Activated CD4-positive, alpha-beta T cell treated with anti-CD3 and anti-CD28 coated beads, Interleukin-2, amount 50 U/mL, for 16 hours (primary cell): Measurements from ENCODE around the gene RALY.
A peak's percentile ranks its signal among the peaks of the same experiment; 100 is the strongest.

Experiments used
- DNase-seq: peaks from one replicate; pipeline ENCODE4 v3.0.0-alpha.2; 2020

RALY gene

DNA sequence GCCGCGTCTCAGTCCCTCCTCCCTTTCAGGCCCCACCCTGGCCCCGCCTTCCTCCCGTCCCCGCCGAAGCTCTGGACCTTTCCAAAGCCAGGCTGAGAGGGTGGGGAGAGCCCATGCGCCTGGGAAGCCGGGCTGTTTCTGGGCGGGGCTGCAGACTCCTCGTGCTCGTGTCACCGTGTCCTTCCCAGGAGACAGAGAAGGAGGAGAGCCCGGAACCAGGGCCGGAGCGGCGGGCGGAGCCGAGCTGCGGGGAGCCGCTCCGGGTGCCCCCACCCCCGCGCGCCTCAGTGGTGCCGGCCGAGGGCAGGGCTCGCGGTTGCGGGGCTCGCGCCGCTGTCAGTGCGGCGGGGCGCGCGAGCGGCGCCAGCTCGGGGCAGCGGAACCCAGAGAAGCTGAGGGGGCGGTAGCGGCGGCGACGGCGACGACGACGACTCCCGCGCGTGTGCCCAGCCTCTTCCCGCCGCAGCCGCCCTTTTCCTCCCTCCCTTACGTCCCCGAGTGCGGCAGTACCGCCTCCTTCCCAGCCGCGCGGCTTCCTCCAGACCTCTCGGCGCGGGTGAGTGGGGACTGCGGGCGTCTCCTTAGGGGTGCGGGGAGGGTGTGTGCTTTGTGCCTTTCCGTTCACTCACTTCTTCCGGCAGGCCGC lies at the start of gene RALY:
RALY (plus strand) TSS at position 336 of the 646 bp plus-strand sequence. CDS start 78,164 bp downstream, outside the sequence.
- peak; percentile 97 for DNase-seq

DNA sequence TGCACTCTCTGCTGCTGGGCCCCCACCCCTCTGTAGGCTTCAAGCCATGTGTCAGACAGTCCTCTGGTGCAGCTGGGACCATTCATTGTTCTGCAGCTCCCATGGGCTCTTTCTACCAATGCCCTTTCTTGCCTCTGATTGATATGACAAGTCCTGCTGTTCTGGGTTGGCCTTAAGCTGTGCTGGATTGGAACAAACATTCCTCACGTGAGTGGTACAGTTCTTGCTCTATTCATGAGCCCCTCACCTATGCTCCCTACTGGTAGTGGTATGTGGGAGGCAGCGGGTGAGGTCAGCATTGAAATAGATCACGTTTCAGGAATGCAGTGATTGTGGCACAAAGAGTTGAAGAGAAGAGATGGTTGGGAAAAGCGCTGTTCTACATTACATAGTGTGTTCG lies 48.8 kb upstream of the RALY start:
- no peak for DNase-seq

- no peak for DNase-seq
These were observed 48.2 kb upstream of the RALY start for GRCh38 chr20:33945391-33946081.

GRCh38 chr20:33947709-33948295 lies 45.9 kb upstream of the RALY start:
- peak; percentile 51 for DNase-seq

DNA sequence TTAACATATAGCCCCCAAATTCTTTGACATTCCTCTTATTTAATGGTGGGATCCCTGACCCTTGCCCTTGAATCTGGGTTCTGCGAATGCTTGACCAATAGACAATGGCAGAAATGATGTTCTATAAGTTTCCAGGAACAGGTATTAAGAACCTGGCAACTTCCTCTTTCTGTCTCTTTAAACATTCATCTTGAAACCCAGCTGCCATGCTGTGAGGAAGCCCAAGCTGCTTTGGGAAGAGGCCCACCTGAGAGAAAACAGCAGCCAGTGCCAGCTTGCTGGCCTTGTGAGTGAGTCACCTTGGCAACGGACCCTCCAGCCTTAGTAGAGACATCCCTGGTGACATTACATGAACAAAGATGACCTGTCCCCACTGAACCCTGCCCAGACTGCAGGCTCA lies 45.2 kb upstream of the RALY start:
- DNase-seq = no peak

- DNase-seq = no peak
These were observed 42.5 kb upstream of the RALY start for GRCh38 chr20:33951171-33951570.

- no peak for DNase-seq
These were observed 39.2 kb upstream of the RALY start for GRCh38 chr20:33954504-33954903.

GRCh38 chr20:33963751-33964150 lies 30.0 kb upstream of the RALY start:
- no peak for DNase-seq

DNA sequence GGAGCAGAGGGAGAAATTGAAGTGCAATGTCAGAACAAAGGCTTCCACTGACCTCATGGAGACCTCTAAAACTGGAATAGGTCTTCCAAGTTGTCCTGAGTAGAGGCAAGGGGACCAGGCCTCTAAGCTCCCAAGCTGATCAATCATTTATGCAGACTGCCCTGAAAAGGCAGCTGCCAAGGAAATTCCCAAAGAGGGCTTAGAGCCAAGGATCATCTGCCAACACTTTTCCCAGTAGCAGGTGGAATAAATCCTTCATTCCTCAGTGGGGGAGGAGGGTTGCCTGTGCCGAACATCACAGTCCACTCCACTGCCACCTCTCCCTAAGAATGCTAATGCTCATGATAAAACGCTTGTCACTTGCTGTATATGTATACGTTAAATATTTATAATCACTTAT lies 29.3 kb upstream of the RALY start:
- DNase-seq = no peak

DNA sequence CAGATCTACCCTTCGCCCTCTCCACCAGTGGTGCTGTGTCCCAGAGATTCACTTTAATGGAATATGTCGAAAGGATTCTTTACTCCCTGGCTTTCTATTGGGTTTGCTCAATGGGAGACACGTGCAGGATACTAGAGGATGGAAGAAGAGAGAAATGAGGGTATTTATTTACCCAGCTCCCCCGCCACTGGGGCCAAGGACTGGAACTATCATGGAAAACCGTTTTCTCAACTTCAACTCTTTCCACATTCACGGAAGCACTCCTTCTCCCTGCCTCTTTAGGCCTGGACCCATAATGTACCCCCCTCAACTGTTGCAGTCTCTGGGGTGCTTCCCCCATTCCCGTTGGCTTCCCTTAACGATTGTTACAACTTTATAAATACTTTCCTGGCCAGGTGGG lies 26.6 kb upstream of the RALY start:
- no peak for DNase-seq

GRCh38 chr20:33969563-33969962 lies 24.1 kb upstream of the RALY start:
- no peak for DNase-seq

DNA sequence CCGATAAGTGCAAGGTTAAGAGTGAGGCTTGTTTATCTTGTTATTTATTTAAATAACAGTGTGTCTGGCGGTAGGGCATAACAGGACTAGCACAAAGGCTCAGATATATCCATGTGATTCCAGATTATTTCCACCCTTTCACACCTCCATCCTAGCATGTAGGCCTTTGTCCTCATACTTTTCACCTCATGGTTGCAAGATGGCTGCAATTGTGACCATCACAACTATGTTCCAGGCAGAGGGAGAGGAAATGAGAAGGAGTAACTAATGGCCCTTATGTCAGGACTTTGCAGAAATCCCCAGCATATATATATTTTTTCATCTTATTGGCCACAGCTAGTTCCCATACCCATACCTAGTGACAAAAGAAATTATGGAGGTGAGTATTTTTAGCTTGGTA lies 23.5 kb upstream of the RALY start:
- no peak for DNase-seq

GRCh38 chr20:33971147-33971975 lies 22.4 kb upstream of the RALY start:
- DNase-seq = no peak

DNA sequence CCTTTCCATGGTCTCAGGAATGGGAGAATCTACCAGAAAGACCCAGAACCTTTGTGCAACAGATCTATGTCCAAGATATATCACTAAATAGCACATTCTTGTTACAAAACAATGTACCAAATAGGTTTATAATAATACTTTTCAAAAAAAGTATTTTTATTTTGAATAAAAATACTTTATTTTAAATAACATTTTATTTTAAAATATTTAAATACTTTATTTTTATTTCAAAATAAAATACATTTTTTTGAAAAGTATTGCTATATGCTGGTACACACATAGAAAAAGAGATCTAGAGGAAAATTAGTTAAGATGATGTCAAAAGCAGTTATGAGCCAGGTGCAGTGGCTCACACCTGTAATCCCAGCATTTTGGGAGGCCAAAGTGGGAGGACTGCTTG lies 16.8 kb upstream of the RALY start:
- DNase-seq = no peak

GRCh38 chr20:33977535-33977934 lies 16.2 kb upstream of the RALY start:
- no peak for DNase-seq

DNA sequence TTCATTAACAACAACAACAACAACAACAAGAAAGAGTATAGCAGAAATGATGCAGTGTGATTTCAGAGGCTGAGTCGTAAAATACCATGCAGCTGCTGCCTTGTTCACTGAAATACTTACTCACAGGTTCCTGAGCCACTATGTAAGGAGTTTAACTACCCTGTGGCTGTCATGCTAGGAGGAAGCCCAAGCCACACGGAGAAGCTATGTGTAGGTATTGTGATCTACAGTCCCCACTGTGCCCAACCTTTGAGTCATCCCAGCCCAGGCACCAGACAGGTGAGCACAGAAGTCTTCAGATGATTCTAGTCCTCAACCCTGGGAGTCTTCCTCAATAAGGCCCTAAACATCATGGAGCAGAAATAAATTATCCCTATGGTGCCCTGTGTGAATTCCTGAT lies 14.6 kb upstream of the RALY start:
- DNase-seq = no peak

DNA sequence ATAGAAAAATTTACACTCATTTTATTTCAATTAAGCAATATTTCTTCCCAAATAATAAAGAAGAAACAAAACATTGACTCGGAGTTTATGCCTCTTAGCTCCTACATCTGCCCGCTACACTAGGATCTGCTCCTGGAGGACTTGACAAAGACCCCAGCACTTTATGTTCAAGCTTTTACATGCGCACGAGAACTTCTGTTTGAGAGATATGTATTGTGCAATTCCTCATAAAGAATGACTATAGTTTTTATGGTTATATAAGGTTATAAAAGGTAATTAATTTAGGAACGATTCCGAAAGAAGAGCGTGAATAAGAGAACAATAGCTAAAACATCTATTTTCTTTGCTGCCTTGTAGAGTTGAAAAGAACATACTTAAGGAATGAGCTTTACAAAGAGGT lies 12.4 kb upstream of the RALY start:
- no peak for DNase-seq

GRCh38 chr20:33981964-33982363 lies 11.7 kb upstream of the RALY start:
- DNase-seq = no peak

GRCh38 chr20:33983371-33983770 lies 10.3 kb upstream of the RALY start:
- no peak for DNase-seq

- DNase-seq = no peak
These were observed 9.5 kb upstream of the RALY start for GRCh38 chr20:33984182-33984719.

- DNase-seq = no peak
These were observed 8.4 kb upstream of the RALY start for GRCh38 chr20:33985280-33985679.

GRCh38 chr20:33985830-33986229 lies 7.9 kb upstream of the RALY start:
- no peak for DNase-seq

- no peak for DNase-seq
These were observed 7.0 kb upstream of the RALY start for GRCh38 chr20:33986560-33987216.
